CD14-positive monocyte (primary cell): ENCODE data around the gene CACNA1C. TPM values are rescaled to one million over a fixed set of nuclear protein-coding genes. Genes with fewer than 3 reads are reported as not detected.

Experiments
- DNase-seq, 3 donors: peaks; one replicate each; pipeline ENCODE4 v3.0.0-alpha.2; 2011 to 2022
- H2AFZ ChIP-seq: 2 replicates; pipeline ENCODE4 v1.6.0; 2012; ENCODE audit warnings: mild to moderate bottlenecking, low read depth, low read length, inconsistent platforms; ENCODE audit not compliant: insufficient read depth, poor library complexity, severe bottlenecking
- H3K27ac ChIP-seq, 2 donors: 1 replicate in 1 of 2; 2 replicates in 1 of 2; pipeline ENCODE4 v1.5.1; 2012 to 2013; ENCODE audit warnings: low read length in 2 of 2, control low read depth in 1 of 2, inconsistent platforms in 1 of 2, low read depth in 1 of 2, mild to moderate bottlenecking in 1 of 2
- H3K27me3 ChIP-seq, 2 donors: one replicate each; pipeline versions ENCODE4 v1.6.0 to v1.6.1; 2011 to 2013; ENCODE audit warnings: low read length in 2 of 2; ENCODE audit not compliant: control insufficient read depth in 2 of 2, insufficient read depth in 2 of 2
- H3K36me3 ChIP-seq, 2 donors: replicated peaks in 1 of 2; 1 replicate in 1 of 2; 2 replicates in 1 of 2; pipeline versions ENCODE4 v1.5.1 to v1.6.1; 2012 to 2013; ENCODE audit warnings: low read length in 2 of 2, control low read depth in 1 of 2, inconsistent platforms in 1 of 2, mild to moderate bottlenecking in 1 of 2; ENCODE audit not compliant: insufficient read depth in 2 of 2, control insufficient read depth in 1 of 2
- H3K4me1 ChIP-seq, 2 donors: 1 replicate in 1 of 2; 2 replicates in 1 of 2; pipeline versions ENCODE4 v1.5.1 to v1.6.1; 2012 to 2013; ENCODE audit warnings: low read length in 2 of 2, control low read depth in 1 of 2, inconsistent platforms in 1 of 2, mild to moderate bottlenecking in 1 of 2, moderate library complexity in 1 of 2; ENCODE audit not compliant: insufficient read depth in 2 of 2, control insufficient read depth in 1 of 2
- H3K4me2 ChIP-seq: replicated peaks from 2 replicates; pipeline ENCODE3; 2012; ENCODE audit warnings: low read length, moderate library complexity, mild to moderate bottlenecking; ENCODE audit not compliant: poor library complexity, severe bottlenecking; ENCODE audit errors: extremely low read depth
- H3K4me3 ChIP-seq, 3 experiments: fragments of 200-600 bp in 1 of 3; sonication (generic) in 1 of 3; replicated peaks in 1 of 3; 1 replicate in 2 of 3; 2 replicates in 1 of 3; pipeline ENCODE4 v1.5.1; 2011 to 2013; ENCODE audit warnings: low read length in 3 of 3, mild to moderate bottlenecking in 3 of 3, control low read depth in 2 of 3, low read depth in 2 of 3, inconsistent platforms in 1 of 3, moderate library complexity in 1 of 3
- H3K79me2 ChIP-seq: 2 replicates; pipeline ENCODE4 v1.6.0; 2012; ENCODE audit warnings: mild to moderate bottlenecking, control low read depth, inconsistent platforms, low read length, moderate library complexity; ENCODE audit not compliant: insufficient read depth
- H3K9ac ChIP-seq: 2 replicates; pipeline ENCODE4 v1.6.0; 2017; ENCODE audit warnings: low read length, mild to moderate bottlenecking; ENCODE audit not compliant: insufficient read depth, poor library complexity, severe bottlenecking
- H3K9me3 ChIP-seq, 2 donors: replicated peaks in 1 of 2; 1 replicate in 1 of 2; 2 replicates in 1 of 2; pipeline versions ENCODE4 v1.5.1 to v1.6.1; 2012 to 2013; ENCODE audit warnings: low read length in 2 of 2, control low read depth in 1 of 2; ENCODE audit not compliant: control insufficient read depth in 1 of 2, insufficient read depth in 1 of 2
- H4K20me1 ChIP-seq: 2 replicates; pipeline ENCODE4 v1.6.0; 2012; ENCODE audit warnings: mild to moderate bottlenecking, low read length, control low read depth, moderate library complexity; ENCODE audit not compliant: insufficient read depth
- H3K27ac Mint-ChIP-seq, 7 donors: one replicate each; pipeline ENCODE4 v1.8.0; 2020; ENCODE audit warnings: mild to moderate bottlenecking in 7 of 7, mixed read lengths in 7 of 7, moderate library complexity in 6 of 7, inconsistent platforms in 2 of 7
- H3K27me3 Mint-ChIP-seq, 3 donors: one replicate each; pipeline ENCODE4 v1.8.0; 2021 to 2022; ENCODE audit warnings: low read depth in 3 of 3, mild to moderate bottlenecking in 3 of 3, mixed read lengths in 3 of 3, moderate library complexity in 3 of 3, inconsistent platforms in 1 of 3
- H3K36me3 Mint-ChIP-seq, 2 donors: one replicate each; pipeline ENCODE4 v1.8.0; 2020; ENCODE audit warnings: mixed read lengths in 2 of 2, inconsistent platforms in 1 of 2, mild to moderate bottlenecking in 1 of 2
- H3K4me1 Mint-ChIP-seq: one replicate; pipeline ENCODE4 v1.8.0; 2020; ENCODE audit warnings: mild to moderate bottlenecking, mixed read lengths
- H3K4me3 Mint-ChIP-seq, 2 donors: one replicate each; pipeline ENCODE4 v1.8.0; 2020; ENCODE audit warnings: mild to moderate bottlenecking in 2 of 2, mixed read lengths in 2 of 2, moderate library complexity in 1 of 2
- H3K9me3 Mint-ChIP-seq, 7 donors: one replicate each; pipeline ENCODE4 v1.8.0; 2020 to 2022; ENCODE audit warnings: mixed read lengths in 7 of 7, mild to moderate bottlenecking in 6 of 7, moderate library complexity in 6 of 7, inconsistent platforms in 2 of 7
- WGBS: methylation state at CpG from one replicate; pipeline ENCODE4 v1.1.5; 2013; ENCODE audit warnings: missing lambda C conversion rate; ENCODE audit not compliant: insufficient coverage; 5-methylcytosine and 5-hydroxymethylcytosine counted together
- intact Hi-C, 2 donors: fragments of 100-400 bp; cut with micrococcal nuclease; formaldehyde crosslinking; loops; one replicate each; pipeline versions ENCODE4 v1.15.0 to v1.15.1; 2023
- polyA plus RNA-seq, 3 donors: library from polyadenylated mRNA; depleted of rRNA in 1 of 3; unstranded in 2 of 3; stranded (reverse) in 1 of 3; fragments of 300-500 nt in 2 of 3; fragments of >200 nt in 1 of 3; fragmentation: Illumina TruSeq in 2 of 3; gene quantifications; 1 replicate in 2 of 3; 2 replicates in 1 of 3; pipeline ENCODE4 v1.2.3, GENCODE V29; 2012 to 2021
- TF ChIP-seq, protein P1 (sequence below): fragments of 200-600 bp; IDR thresholded peaks from one replicate; pipeline ENCODE4 v1.8.0; 2022; ENCODE audit warnings: antibody characterized with exemption, mild to moderate bottlenecking

CACNA1C gene
- polyA plus RNA-seq, 3 donors, result not detected

DNA sequence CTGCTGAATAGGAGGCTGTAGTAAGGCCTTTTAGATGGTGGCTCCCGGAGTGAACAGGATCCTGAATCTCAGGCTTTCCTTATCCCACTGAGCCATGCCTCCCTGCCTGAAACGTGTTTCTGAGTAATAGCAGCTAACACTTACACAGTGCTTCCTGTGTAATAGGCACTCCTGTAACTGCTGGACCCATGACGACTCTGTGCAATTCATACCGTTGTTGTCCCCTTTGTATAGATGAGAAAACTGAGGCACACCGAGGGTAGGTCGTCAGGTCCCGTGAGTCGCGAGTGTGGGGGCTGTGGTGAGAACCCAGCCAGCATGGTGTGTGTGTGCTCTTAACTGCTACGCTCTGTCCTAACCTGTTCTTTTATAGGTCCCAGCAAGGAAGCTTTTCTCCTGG, 193.6 kb downstream of the CACNA1C start:
- peaks cover 0 to 7% (median 3%) of the 10 kb centered on the region in 3 donors for H3K27me3 Mint-ChIP-seq
- H3K27ac Mint-ChIP-seq, result no peak overlapping the region
- H3K36me3 Mint-ChIP-seq, result no peaks in the 10 kb centered on the region

GRCh38 chr12:2247120-2247519, 194.3 kb downstream of the CACNA1C start:
- Histone ChIP-seq H3K27ac (no peak overlapping the region), H4K20me1 (no peaks in the 10 kb centered on the region), H3K9ac (no peak overlapping the region), H2AFZ (no peak overlapping the region), H3K79me2 (no peaks in the 10 kb centered on the region), H3K9me3 (no peaks in the 10 kb centered on the region), H3K4me2 (no peak overlapping the region), H3K27me3 (no peaks in the 10 kb centered on the region), H3K4me1 (no peaks in the 10 kb centered on the region), H3K4me3 (no peak overlapping the region), H3K36me3 (no peaks in the 10 kb centered on the region)
- intact Hi-C loops, result no loop called here
- no peak for DNase-seq
- Mint-ChIP-seq H3K27ac (no peak overlapping the region), H3K9me3 (no peaks in the 10 kb centered on the region), H3K36me3 (no peaks in the 10 kb centered on the region), H3K27me3 (peaks cover 0 to 3% (median 3%) of the 10 kb centered on the region in 3 donors), H3K4me3 (no peak overlapping the region), H3K4me1 (peaks cover 7% of the 10 kb centered on the region)
- WGBS, result 68% methylated on average over 4 of the region's 7 CpGs
- TF ChIP-seq, protein P1, sequence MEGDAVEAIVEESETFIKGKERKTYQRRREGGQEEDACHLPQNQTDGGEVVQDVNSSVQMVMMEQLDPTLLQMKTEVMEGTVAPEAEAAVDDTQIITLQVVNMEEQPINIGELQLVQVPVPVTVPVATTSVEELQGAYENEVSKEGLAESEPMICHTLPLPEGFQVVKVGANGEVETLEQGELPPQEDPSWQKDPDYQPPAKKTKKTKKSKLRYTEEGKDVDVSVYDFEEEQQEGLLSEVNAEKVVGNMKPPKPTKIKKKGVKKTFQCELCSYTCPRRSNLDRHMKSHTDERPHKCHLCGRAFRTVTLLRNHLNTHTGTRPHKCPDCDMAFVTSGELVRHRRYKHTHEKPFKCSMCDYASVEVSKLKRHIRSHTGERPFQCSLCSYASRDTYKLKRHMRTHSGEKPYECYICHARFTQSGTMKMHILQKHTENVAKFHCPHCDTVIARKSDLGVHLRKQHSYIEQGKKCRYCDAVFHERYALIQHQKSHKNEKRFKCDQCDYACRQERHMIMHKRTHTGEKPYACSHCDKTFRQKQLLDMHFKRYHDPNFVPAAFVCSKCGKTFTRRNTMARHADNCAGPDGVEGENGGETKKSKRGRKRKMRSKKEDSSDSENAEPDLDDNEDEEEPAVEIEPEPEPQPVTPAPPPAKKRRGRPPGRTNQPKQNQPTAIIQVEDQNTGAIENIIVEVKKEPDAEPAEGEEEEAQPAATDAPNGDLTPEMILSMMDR, result no peak

More for the DNA sequence above, 193.6 kb downstream of the CACNA1C start:
- intact Hi-C loops, result no loop called here
- TF ChIP-seq, protein P1, result no peak
- Histone ChIP-seq H2AFZ (no peak overlapping the region), H3K36me3 (no peaks in the 10 kb centered on the region), H3K27ac (no peak overlapping the region), H3K4me2 (no peak overlapping the region), H3K4me3 (no peak overlapping the region), H3K79me2 (no peaks in the 10 kb centered on the region), H3K9me3 (no peaks in the 10 kb centered on the region), H3K4me1 (no peaks in the 10 kb centered on the region), H3K27me3 (no peaks in the 10 kb centered on the region), H4K20me1 (no peaks in the 10 kb centered on the region), H3K9ac (no peak overlapping the region)
- DNase-seq, result no peak
- Mint-ChIP-seq H3K4me3 (no peak overlapping the region), H3K4me1 (peaks cover 7% of the 10 kb centered on the region), H3K9me3 (no peaks in the 10 kb centered on the region)
- WGBS, result 84% methylated on average over 9 of the region's 10 CpGs
